RPMI7951 (cell line): ENCODE data around the gene INS. TPM values are rescaled to one million over a fixed set of nuclear protein-coding genes. Genes with fewer than 3 reads are reported as not detected.
"Not testable (repeated sequence)": the region's sequence is repeated elsewhere in the genome, so short reads cannot be mapped to it uniquely, and the experiment has no call there.

Source experiments
- DNase-seq: peaks from one replicate; pipeline ENCODE4 v3.0.0-alpha.2; 2012; ENCODE audit warnings: low read depth
- total RNA-seq: library from RNA; depleted of rRNA; stranded (reverse); fragments of >200 nt; shearing (Covaris generic); gene quantifications from 2 replicates; pipeline ENCODE4 v1.2.3, GENCODE V29; 2014

INS gene
- total RNA-seq, 1 experiment from 2014 or later = not detected

DNA sequence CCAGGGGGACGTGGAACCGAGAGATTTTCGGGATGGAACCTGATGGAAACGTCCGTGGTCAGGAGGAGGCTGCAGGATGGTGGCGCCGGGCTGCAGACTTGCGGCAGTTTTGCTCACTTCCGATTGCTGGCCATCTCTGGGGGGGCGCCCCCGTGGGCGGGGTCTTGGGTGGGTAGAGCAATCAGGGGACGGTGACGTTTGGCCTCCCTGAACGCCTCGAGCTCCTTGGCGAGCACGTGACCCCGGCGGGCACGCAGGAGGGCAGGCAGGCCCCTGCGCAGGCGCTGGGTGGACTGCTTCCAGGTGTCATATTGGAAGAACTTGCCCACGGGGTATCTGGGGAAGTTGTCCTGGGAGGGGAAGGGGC, 28.2 kb downstream of the INS start:
- DNase-seq = no peak

DNA sequence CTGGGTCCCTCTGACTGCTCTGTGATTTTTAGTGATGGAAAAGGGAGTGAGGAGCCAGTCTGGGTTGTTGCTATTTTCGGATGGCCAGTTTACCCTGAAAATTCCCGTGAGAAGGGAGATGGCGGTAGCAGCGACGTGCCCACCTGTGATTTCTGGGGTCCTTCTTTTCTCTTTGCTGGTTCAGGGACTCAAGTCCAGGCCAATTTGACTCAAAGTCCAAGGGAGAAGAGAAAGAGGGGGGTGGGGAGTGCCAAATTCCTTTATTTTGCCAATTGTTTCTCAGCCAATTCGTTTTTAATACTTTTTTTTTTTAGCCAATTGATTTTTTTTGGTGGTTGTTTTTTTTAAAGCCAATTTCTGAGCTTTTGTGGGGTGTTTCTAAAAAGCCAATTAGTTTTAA, 28.8 kb downstream of the INS start:
- no peak for DNase-seq

DNA sequence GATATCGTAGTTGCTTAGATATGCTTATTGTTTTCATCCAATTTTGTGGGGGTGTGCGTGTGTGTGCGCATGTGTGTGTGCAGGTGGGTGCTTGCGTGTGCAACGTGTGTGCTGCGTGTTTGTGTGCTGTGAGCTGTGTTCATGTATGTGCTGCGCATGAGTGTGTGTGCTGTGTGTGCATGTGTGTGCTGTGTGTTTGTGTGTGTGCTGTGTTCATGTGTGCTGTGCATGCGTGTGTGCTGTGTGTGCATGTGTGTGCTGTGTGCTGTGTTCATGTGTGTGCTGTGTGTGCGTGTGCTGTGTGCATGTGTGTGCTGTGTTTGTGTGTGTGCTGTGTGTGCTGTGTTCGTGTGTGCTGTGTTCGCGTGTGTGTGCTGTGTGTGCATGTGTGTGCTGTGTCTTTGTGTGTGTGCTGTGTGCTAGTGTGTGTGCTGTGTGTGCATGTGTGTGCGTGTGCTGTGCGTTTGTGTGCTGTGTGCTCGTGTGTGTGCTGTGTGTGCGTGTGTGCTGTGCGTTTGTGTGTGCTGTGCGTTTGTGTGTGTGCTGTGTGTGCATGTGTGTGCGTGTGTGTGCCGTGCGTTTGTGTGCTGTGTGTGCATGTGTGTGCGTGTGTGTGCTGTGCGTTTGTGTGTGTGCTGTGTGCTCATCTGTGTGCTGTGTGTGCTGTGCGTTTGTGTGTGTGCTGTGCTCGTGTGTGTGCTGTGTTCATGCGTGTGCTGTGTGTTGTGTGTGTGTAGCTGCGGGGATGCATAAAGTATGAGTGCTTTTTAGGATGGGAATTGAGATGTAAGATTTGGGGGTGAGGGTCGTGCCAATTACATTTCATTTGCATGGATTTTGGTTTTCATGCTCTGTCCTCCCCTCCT, 29.4 kb downstream of the INS start:
- DNase-seq = no peak

DNA sequence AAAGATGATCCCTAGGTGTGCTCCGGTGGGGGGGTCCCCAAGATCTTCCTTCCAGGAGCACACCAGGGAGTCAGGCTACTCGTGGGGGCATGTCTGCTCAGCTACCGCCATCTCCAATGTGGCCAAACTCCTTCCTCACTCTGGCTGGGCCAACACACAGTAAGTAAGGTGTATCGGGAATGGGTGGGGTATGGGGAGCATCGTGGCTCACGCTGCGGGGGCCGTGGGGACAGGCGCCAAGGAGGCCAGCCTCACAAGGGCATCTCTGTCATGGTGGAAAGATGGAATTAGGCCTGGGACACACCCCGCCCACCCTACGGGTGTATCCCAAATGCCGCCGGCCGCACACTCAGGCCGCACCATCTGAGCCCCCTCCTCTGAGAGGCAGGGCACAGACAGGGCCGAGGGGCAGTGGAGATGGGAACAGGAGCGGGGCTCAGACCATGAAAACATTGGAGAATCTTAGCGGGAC, 30.1 kb downstream of the INS start:
- DNase-seq = no peak

DNA sequence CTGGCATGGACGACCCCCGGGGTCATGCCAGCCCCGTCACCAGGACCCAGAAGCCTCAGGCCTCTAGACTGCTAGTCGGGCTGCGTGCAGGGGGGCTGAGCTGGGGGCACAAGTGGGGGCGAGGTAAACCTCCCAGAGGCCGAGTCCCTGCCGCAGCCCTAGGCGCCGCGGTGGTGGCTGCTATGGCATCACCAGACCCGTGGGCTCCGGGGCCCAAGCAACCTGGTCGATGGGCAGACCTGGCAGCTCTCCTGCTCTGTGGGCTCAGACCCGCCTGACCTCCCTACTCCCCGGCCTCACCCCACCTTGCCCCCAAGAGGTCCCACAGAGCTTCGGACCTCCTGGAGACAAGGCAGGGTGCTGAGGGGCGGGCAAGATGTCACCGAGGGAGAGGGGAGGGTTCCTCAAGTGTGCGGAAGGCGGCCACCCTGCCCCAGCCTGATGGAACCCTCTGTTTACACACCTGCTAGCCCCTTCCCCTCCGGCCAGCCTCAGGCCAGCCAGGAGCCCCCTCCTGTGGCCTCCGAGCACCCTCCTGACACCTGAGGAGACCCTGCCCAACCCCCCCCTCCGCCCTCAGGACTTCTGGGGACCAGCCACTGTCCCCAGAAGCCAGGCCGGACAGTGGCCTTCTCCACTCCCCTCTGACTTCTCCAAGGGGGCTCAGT, 31.2 kb downstream of the INS start:
- no peak for DNase-seq

DNA sequence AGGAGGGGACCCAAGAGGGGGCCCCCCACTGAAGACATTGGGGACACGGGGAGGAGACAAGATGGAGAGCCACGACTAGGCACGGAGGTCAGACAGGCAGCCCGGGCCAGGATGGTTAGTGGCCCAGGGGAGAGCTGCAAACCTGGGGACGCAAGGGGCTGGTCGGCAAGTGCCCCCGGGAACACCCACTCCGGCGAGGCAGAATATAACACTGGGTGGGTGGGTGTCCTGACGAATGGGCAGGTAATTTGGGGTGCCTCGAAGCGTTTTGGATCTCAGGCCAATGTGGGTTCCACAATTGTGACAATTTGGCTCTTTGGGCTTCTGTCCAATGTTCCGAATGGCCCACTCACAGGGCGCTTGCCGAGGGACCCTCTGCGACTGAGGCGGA, 31.7 kb downstream of the INS start:
- DNase-seq = no peak

DNA sequence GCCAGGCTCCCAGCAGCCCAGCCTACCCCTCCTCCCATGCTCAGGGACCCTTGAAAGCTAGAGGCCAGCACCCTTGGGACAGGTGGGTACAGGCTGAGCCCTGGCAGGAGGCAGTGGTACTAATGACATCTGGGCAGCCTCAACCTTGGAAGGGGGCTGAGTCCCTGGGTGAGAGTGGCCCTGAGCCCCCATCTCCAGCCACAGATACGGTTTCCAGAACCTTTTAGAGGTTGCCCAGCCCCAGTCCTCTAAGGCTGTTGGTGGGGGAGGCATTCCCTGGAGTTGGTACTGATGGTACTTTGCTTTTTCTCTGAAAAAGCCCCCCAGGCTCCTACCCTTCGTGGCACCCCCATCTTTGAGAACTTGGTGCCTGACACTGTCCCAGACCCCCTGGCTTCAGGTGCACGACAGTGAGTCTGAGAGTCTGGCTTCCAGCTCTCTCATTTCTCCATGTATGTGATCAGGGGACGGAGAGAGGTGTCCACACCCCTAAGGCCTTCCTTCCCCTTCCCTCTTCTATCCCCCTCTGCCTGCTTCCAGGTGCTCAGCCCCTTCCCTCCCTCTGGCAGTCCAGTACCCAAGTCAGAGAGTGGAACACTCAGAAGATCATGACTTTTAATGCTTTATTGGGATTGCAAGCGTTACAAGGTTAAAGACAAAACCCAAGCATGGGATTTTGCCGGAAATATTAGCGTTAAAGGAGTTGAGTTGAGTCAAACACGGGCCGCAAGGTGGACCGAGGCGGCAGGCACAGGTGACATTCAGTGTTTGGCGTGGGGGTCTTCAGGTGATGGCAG, 32.3 kb downstream of the INS start:
- no peak for DNase-seq

DNA sequence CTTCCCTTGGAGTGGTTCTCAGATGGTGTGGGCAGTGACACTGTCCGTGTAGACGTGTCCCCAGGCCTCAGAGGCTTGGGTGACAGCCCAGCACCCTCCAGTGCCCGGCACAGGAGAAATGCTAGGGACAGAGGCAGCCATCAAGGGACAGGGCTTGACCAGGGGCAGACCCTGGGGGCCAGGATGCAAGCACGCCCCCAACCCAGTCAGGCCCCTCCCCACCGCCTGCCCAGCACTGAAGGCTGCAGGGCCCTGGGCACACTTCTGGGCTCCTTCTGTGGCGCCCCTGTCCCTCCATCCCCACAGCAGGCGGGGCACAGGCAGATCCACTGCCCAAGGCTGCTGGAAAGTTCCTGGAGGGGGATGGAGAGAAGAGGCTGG, 32.9 kb downstream of the INS start:
- no peak for DNase-seq

DNA sequence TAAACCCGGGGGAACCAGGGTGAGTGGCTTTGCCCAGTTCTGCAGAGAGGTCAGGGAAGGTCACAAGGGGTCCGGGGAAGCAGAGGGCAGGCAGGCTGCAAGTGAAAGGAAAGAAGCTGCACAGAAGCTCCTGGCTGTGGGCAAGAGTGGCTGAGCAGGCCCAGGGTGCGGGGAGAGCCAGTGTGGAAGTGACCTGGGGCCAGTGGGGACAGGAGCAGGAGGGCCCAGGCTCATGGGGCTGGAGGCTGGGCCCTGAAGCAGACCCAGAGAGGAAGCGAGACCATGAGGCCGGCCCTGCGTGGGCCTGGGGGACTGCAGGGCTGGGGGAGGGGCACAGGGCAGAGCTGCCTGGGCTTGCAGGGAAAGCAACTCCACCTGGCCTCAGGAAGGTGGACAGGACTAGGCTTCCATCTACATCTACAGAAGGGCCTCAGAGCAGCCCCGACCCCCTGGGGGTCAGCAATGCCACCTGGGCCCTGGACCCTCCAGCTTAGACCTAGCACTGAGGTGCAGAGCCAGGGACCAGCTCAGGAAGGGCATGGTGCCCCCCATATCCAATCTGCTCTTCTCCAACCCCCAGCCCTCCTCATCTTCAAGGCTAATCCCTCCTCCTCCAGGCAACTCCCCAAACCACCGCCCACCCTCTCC, 33.4 kb downstream of the INS start:
- DNase-seq = no peak

DNA sequence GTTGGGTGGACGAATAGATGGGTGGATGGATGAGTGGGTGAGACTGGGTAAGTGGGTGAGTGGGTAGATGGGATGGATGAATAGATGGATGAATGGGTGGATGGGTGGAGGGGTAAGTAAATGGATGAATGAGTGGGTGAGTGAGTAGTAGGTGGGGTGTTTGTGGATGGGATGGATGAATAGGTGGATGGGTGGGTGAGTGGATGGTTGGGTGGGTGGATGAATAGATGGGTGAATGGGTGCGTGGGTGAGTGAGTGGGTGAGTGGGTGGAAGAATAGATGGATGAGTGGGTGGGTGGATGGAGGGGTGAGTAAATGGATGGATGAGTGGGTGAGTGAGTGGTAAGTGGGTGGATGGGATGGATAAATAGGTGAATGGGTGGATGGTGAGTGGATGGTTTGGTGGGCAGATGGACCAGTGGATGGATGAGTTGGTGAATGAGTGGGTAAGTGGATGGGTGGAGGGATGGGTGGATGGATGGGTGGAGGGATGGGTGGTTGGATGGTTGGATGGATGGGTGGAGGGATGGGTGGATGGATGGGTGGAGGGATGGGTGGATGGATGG, 34.4 kb downstream of the INS start:
- no peak for DNase-seq

DNA sequence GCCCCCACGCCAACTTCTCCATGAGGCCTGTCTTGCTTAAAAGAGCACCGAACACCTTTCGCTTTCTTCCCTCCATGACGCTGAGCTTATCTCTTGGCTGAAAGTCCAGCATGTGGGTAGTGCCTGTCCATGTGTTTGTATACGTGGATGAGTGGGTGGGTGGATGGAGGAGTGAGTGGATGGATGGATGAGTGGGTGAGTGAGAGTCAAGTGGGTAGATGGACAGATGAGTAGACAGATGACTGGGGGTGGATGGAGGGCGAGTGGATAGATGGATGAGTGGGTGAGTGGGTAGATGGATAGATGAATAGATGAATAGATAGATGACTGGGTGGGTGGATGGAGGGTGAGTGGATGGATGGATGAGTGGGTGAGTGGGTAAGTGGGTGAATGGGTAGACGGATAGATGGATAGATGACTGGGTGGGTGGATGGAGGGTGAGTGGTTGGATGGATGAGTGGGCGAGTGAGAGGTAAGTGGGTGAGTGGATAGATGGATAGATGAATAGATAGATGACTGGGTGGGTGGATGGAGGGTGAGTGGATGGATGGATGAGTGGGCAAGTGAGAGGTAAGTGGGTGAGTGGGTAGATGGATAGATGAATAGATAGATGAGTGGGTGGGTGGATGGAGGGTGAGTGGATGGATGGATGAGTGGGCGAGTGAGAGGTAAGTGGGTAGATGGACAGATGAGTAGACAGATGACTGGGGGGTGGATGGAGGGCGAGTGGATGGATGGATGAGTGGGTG, 36.1 kb downstream of the INS start:
- not testable (repeated sequence) for DNase-seq

DNA sequence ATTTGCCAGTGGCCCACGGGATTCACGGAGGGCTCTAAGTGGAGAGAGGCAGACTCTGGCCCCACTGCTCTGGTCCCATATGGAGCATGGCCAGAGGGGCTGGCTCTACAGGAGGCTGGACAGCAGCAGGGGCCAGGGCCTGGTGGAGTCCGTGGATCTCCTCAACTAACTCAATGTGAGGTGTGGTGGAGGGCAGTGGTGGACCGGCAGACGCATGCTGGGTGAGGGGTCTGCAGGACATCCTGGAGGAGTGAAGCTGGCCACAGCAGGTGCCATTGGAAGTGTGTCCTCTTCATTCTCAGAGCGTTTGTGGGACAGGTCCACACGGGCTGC, 37.4 kb downstream of the INS start:
- DNase-seq = no peak

DNA sequence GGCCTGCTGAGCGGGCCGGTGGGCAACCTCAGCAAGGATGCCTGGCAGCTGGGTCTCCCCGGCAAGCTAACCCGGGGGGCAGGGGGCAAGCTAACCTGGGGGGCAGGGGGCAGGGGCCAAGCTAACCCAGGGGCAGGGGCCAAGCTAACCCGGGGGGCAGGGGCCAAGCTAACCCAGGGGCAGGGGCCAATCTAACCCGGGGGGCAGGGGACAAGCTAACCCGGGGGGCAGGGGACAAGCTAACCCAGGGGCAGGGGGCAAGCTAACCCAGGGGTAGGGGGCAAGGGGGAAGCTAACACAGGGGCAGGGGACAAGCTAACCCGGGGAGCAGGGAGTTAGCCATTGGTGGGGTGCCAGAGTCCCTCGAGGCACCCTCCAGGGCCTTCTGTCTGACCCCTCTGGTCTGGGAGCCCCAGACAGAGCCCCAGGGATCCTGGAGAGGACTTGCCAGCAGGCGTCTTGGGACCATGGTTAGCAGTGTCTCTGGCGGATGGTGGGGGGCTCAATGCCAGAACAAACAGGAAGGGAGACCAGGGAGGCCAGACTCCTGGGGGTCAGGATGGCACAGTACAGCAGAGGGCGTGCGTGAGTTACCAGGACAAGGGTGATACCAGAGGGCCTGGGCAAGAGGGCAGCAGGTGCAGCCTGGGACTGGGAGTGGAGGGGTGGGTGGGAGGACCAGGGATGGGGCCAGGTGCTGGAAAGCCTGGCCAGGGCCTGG, 37.9 kb downstream of the INS start:
- no peak for DNase-seq

DNA sequence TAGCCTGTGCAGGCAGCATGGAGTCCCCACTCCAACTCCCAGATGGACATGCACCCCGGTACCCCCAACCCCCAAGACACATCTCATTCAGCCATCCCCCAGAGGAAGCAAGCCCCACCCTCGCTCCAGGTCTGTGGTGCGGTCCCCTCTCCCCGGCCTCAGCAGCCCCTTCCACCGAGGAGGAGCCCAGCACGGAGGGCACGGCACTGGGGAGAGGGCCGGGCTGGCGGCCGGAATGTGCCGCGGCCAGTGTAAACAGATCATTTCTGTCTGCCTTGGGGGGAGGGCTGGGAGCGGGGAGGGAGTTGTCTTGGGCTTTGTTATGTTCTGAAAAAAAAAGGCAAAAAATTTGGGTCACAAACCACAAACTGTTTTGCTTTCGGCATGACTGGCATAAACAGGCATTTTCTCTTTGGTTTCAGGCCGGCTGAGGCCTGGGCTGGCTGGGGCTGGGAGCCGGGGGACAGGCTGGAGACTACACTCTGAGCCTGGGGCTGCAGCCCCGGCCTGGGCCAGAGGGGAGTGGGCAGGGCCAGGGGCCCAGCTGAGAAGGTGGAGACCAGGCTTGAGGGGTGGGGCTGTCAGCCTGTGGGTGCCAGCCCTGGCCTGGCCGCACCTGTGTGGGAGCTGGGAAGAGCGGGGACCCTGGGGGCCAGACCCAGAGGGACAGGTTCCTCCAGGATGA, 38.6 kb downstream of the INS start:
- DNase-seq = no peak

DNA sequence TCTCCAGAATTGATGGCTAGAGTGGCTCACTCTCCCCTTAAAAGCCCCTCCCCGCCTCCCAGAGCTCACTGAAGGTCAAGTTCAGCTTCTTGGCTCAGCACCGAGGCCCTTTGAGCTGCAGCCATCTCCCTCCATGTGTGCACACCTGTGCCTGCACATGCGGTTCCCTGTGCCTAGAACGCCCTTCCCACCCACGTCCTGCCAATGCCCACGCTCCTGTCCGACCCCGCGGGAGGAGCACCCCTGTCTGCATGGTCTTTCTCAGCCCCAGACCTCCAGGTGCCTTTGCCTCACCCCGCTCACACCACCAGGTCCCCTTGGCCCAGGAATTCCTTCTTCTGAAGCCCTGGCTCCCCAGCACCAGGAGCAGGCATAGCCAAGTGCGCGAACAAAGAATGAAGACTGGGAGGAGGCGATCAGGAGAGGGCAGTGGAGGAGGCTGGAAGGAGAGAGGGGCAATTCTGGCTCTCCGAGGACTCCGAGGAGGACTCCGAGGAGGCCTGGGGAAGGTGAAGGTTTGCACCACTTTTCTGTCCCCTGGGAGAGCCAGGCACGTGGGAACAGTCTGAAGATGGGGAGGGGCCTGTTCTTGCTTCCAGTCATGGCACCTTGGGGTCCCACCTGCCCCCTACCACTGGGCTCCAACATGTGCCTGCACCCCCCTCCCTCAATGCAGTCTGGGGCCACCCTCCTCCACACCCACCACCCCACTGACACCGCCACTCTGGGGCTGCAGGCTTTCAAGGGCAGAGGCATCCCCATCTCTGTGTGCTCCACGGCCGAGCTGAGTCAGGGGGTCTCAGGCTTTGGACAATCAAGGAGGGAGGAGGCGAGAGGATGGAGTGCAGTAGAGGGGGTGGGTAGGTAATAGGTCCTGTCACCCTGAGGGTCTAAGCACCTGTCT, 39.5 kb downstream of the INS start:
- DNase-seq = no peak

DNA sequence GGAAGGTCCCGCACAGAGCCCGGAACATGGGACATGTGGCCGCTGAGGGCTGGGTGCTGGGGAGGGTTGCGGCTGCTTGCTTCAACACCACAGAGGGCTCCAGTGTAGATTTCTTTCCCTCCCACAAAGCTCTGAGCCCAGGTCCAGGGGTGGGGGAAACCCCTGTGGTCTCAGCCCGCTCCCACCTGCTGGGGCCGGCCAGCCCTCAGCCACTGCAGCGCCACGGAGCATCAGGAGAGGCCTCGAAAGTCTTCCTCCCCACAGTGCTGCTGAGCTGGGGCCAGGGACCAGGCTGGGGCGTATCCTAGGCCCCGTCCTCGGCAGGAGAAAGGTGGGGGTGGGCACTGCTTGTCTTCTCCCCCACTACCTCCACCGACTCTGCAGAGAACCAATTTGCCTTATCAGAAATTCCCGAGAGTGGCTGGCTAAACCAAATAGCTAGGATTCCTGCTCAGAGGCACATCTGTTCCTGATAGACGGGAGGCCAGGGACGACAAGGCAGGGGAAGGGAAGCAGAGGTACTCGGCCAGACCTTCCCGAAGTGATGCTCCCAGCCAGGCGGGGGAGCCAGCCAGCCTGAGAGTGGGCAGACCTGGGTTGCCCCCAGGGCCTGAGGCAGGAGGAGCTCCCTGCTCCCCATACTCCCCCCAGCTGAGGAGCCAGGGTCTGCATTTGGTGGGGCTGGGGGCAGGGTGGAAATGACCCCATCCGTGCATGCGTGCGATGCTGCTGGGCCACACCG, 40.5 kb downstream of the INS start:
- no peak for DNase-seq

DNA sequence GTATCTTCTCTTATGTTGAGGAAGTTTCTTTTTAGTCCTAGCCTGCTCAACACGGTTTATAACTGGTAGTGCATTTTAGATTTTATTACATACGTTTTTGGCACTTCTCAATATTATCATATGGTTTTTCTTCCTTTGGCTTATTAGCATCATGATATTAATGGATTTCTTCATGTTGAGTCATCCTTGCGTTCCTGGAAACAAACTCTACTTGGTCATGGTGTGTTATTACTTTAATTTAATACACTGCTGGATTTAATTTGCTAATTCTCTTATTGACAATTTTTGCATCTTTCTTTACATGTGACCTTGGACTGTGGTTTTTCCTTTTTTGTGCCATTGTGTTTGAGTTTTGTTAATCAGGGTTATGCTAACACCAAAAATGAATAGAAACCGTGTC, 42.3 kb downstream of the INS start:
- no peak for DNase-seq

DNA sequence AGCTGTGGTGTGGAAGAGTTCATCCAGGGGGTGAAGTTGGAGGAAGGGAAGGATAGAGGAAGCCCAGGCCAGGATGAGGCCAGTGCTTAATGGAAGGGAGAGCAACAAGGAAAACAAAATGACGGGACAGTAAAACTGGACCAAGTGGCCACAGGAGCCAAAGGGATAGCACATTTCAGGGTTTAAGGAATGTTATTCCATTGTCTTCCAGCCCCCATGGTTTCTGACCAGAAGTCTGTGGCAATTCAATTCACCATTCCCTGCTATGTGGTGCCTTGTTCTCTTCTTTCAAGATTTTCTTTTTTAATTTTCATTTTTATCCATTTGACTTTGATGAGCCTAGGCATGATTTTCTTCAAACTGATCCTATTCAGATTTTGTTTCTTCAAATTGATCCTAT, 44.3 kb downstream of the INS start:
- no peak for DNase-seq
